GM12875 (cell line): ENCODE measurements around the gene HOXA1.

ENCODE experiments used
- H3K4me3 ChIP-seq: one replicate; pipeline ENCODE4 v1.5.1; 2011; ENCODE audit warnings: low read depth, low read length, control low read depth
- CTCF ChIP-seq: IDR thresholded peaks from 2 replicates; pipeline ENCODE4 v1.5.1; 2011; ENCODE audit warnings: low read depth, mild to moderate bottlenecking, control low read depth, inconsistent platforms, low read length, moderate library complexity, borderline replicate concordance; ENCODE audit not compliant: insufficient read depth

Gene HOXA1

GRCh38 chr7:27095897-27096767 is at the start of gene HOXA1:
TSS of gene HOXA1 (minus strand) at chr7:27096000. CDS start at chr7:27095912, 88 bp downstream.
- peak within 1 kb of the TSS; percentile 71 for H3K4me3 ChIP-seq
- no peak for TF ChIP-seq CTCF

- no peak overlapping the region for H3K4me3 ChIP-seq
- no peak for TF ChIP-seq CTCF
Measured at GRCh38 chr7:27145165-27145913, 49.5 kb upstream of the HOXA1 start.

GRCh38 chr7:27144781-27145164 is 49.0 kb upstream of the HOXA1 start:
- no peak overlapping the region for H3K4me3 ChIP-seq
- no peak for TF ChIP-seq CTCF

GRCh38 chr7:27143950-27144780 is 48.4 kb upstream of the HOXA1 start:
- H3K4me3 ChIP-seq = no peak overlapping the region
- TF ChIP-seq CTCF = no peak

GRCh38 chr7:27143023-27143949 is 47.5 kb upstream of the HOXA1 start, which contains the start of gene HOXA5:
TSS of gene HOXA5 (minus strand) at chr7:27143681. CDS start at chr7:27143607, 74 bp downstream.
- no peak for TF ChIP-seq CTCF
- no peak within 1 kb of the TSS for H3K4me3 ChIP-seq

- no peak for TF ChIP-seq CTCF
- no peak overlapping the region for H3K4me3 ChIP-seq
Measured at GRCh38 chr7:27142580-27143022, 46.8 kb upstream of the HOXA1 start.
